Psoas muscle (tissue), 8 donors: Measurements from ENCODE around the gene EGLN1. TPM values are rescaled to one million over a fixed set of nuclear protein-coding genes. Genes with fewer than 3 reads are reported as not detected.
A peak's percentile ranks its signal among the peaks of the same experiment; 100 is the strongest.

Source experiments
- ATAC-seq, 4 donors: fragments of 200-7000 bp; cut with Tn5 transposase; one replicate each; pipeline ENCODE4 v1.9.1; 2020; ENCODE audit warnings: moderate library complexity in 3 of 4, mild to moderate bottlenecking in 2 of 4
- DNase-seq, 2 donors: peaks; one replicate each; pipeline ENCODE4 v3.0.0-alpha.2; 2020
- H3K27ac ChIP-seq: fragments of 200-600 bp; one replicate; pipeline ENCODE4 v1.8.0; 2022
- H3K27me3 ChIP-seq, 3 donors: fragments of 200-600 bp in 1 of 3; one replicate each; pipeline versions ENCODE4 v1.6.1 to v1.8.0; 2013 to 2022; ENCODE audit warnings: low read length in 2 of 3, mild to moderate bottlenecking in 2 of 3, moderate library complexity in 1 of 3; ENCODE audit not compliant: insufficient read depth in 3 of 3
- H3K36me3 ChIP-seq, 2 donors: fragments of 200-600 bp in 1 of 2; one replicate each; pipeline versions ENCODE4 v1.6.1 to v1.8.0; 2013 to 2022; ENCODE audit warnings: low read depth in 1 of 2, mild to moderate bottlenecking in 1 of 2, moderate library complexity in 1 of 2; ENCODE audit not compliant: insufficient read depth in 1 of 2
- H3K4me1 ChIP-seq: fragments of 200-600 bp; one replicate; pipeline ENCODE4 v1.8.0; 2022
- H3K4me3 ChIP-seq: fragments of 200-600 bp; one replicate; pipeline ENCODE4 v1.8.0; 2022; ENCODE audit warnings: mild to moderate bottlenecking
- H3K9me3 ChIP-seq: fragments of 200-600 bp; one replicate; pipeline ENCODE4 v1.8.0; 2022
- WGBS, 3 donors: extraction: QIAGEN DNeasy Blood & Tissue Kit; methylation state at CpG; one replicate each; pipeline versions ENCODE4 v1.1.6 to v1.1.7; 2013; 5-methylcytosine and 5-hydroxymethylcytosine counted together
- intact Hi-C, 2 donors: fragments of 100-400 bp; cut with DNase I; formaldehyde crosslinking; loops; one replicate each; pipeline versions ENCODE4 v1.11.0 to v1.14.2; 2022
- polyA plus RNA-seq, 3 donors: library from polyadenylated mRNA; stranded (reverse); fragments of 200-250 nt; gene quantifications; one replicate each; pipeline ENCODE4 v1.2.3, GENCODE V29; 2013
- total RNA-seq, 4 donors: library from RNA; stranded (reverse); fragmentation: NEBNext Ultra II Directional in 2 of 4; extraction: Animal tissue kit (Norgen Biotek cat#: 25700) in 2 of 4; gene quantifications; one replicate each; pipeline versions ENCODE4 v1.2.1 to v1.2.4, GENCODE V29; 2021 to 2023
- TF ChIP-seq, protein P1 (sequence below): fragments of 200-600 bp; IDR thresholded peaks from one replicate; pipeline ENCODE4 v1.8.0; 2022; ENCODE audit warnings: antibody characterized with exemption
- donor health status: healthy with polysubstance abuse.
- donor health status: DM: no; HTN: no; CAD: no; lungs with moderate emphysema.
- donor health status: Bipolar disorder and iron deficiency.
- donor health status: healthy.
- donor health status: DM: yes; HTN: yes; CAD: no.
- donor health status: DM: no; HTN: no; CAD: no.
- donor health status: DM: no; HTN: no; CAD: no.
- donor health status: DM: yes; HTN: yes; CAD: no.

Gene EGLN1
- total and polyA plus RNA-seq, 7 donors, result 52.4 to 596 (median 230) TPM

DNA sequence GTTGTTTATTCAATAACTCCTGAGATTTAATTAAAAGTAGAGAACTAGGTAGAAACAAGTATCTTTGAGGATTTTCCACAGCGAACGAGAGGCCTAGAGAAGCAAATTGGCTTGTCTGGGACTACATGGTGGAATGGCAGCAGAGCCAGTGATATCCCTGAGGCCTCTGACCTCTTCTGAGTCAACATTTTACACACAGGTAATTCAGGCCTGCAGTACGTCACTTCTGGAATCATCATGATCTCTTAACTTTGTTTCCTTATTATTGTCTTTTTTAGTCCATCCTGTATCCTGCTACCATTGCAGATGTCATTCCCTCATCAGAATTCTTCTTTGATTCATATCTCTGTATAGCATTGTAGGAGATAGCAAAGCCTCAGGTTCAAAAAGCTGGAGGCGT, 74.1 kb downstream of the EGLN1 start:
- H3K27ac ChIP-seq, result no peak overlapping the region
- no peaks in the 10 kb centered on the region for H3K27me3 ChIP-seq
- no peaks in the 10 kb centered on the region for H3K4me1 ChIP-seq
- ATAC-seq, result no peak
- H3K9me3 ChIP-seq, result no peaks in the 10 kb centered on the region
- TF ChIP-seq, protein P1, sequence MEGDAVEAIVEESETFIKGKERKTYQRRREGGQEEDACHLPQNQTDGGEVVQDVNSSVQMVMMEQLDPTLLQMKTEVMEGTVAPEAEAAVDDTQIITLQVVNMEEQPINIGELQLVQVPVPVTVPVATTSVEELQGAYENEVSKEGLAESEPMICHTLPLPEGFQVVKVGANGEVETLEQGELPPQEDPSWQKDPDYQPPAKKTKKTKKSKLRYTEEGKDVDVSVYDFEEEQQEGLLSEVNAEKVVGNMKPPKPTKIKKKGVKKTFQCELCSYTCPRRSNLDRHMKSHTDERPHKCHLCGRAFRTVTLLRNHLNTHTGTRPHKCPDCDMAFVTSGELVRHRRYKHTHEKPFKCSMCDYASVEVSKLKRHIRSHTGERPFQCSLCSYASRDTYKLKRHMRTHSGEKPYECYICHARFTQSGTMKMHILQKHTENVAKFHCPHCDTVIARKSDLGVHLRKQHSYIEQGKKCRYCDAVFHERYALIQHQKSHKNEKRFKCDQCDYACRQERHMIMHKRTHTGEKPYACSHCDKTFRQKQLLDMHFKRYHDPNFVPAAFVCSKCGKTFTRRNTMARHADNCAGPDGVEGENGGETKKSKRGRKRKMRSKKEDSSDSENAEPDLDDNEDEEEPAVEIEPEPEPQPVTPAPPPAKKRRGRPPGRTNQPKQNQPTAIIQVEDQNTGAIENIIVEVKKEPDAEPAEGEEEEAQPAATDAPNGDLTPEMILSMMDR, result no peak
- H3K36me3 ChIP-seq, result peaks cover 5 to 87% of the 10 kb centered on the region in 2 donors
- no peak overlapping the region for H3K4me3 ChIP-seq
- WGBS, 3 donors, result 91 to 94% (median 93%) methylated on average over 4 of the region's 4 CpGs
- intact Hi-C loops, result no loop called here
- no peak for DNase-seq

GRCh38 chr1:231340328-231341013, 81.6 kb downstream of the EGLN1 start:
- TF ChIP-seq, protein P1, result no peak
- no peak for DNase-seq
- no peak for ATAC-seq
- WGBS, 3 donors, result 92 to 96% (median 92%) methylated on average over 6 of the region's 6 CpGs
- no peaks in the 10 kb centered on the region for H3K27me3 ChIP-seq
- peaks cover 18% of the 10 kb centered on the region for H3K4me1 ChIP-seq
- intact Hi-C loops, result no loop called here
- no peak overlapping the region for H3K27ac ChIP-seq
- no peaks in the 10 kb centered on the region for H3K9me3 ChIP-seq
- H3K4me3 ChIP-seq, result no peak overlapping the region
- H3K36me3 ChIP-seq, result peaks cover 2 to 51% of the 10 kb centered on the region in 2 donors

- H3K4me1 ChIP-seq, result peaks cover 38% of the 10 kb centered on the region
- H3K36me3 ChIP-seq, result peaks cover 2 to 39% of the 10 kb centered on the region in 2 donors
- peak within 1 kb of the TSS; percentile 99 for H3K27ac ChIP-seq
- peak in 3 of 4 donors; percentile 20 to 77 (median 73) for ATAC-seq
- intact Hi-C loops, result loop anchor here (5.0 kb wide), 2 partner anchors 96 to 254 kb away; partner anchors contain the start of gene GNPAT (in 2 of the 2)
- H3K4me3 ChIP-seq, result peak within 1 kb of the TSS; percentile 95
- TF ChIP-seq, protein P1, result no peak
- no peaks in the 10 kb centered on the region for H3K27me3 ChIP-seq
- no peak for DNase-seq
- 0 to 1% (median 0%) methylated on average over 43 of the region's 43 CpGs for WGBS, 3 donors
- no peaks in the 10 kb centered on the region for H3K9me3 ChIP-seq
Observed at GRCh38 chr1:231338270-231339128, 83.6 kb downstream of the EGLN1 start, which contains the start of gene SPRTN. Gene SPRTN, plus strand, starts transcription at chr1:231338293. Its CDS starts 91 bp downstream, at chr1:231338384.

DNA sequence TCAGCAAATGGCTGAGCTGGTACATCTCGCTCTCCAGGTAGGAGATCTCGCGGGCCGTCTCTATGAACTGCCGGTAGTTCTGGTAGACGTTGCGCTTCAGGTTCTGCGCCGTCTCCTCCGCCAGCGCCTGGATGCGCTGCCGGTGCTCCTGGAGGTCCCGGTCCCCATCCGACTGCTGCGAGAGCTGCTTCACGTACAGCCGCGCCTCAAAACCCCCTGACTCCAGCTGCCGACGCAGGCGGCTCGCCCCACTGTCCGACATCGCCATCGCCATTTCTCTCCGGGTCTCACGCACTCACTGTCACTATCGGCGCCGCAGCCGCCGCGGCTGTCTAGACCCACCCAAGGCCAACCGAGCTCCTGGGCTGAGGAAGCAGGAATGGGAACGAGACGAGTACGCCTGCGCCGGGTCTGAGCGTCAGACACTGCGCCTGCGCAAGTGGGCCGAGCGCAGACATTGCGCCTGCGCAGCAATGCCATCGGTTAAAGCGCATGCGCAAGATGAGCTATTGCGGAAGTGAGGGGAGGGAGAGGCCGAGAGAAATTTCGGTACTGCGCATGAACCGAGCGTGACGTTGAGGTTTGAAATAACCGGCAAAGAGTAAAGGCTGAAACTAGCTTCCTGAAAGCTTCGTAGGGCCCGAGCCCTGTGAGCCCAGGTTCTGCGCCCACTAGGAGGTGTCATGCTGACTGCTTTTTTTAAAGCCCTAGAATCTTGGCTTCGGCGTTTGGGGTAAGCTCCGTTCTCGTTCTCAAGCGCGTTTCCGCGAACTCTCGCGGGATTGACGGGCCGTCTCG, 84.4 kb downstream of the EGLN1 start, which contains the start of gene EXOC8:
Gene EXOC8 (minus strand): TSS at position 381 of the 798 bp plus-strand sequence. CDS start 107 bp downstream, at position 274.
- ATAC-seq (peak; percentile 88 to 91 (median 90)), DNase-seq (peak; percentile 94 to 98)
- Histone ChIP-seq H3K27ac (peak within 1 kb of the TSS; percentile 99), H3K4me1 (peaks cover 46% of the 10 kb centered on the region), H3K4me3 (peak within 1 kb of the TSS; percentile 95), H3K9me3 (no peaks in the 10 kb centered on the region), H3K27me3 (no peaks in the 10 kb centered on the region), H3K36me3 (peaks cover 0 to 33% of the 10 kb centered on the region in 2 donors)
- intact Hi-C loops, result loop anchor here (5.0 kb wide), 2 partner anchors 95 to 255 kb away; partner anchors contain the start of gene GNPAT (in 2 of the 2)
- WGBS, 3 donors, result 0 to 1% (median 1%) methylated on average over 74 of the region's 74 CpGs
- TF ChIP-seq, protein P1, result no peak
